PC-9 (cell line): Measurements from ENCODE around the gene PRAMEF17. TPM values are rescaled to one million over a fixed set of nuclear protein-coding genes. Genes with fewer than 3 reads are reported as not detected.

Source experiments
- total RNA-seq: library from RNA; stranded (reverse); gene quantifications from 2 replicates; pipeline ENCODE4 v1.2.3, GENCODE V29; 2021

PRAMEF17 gene
- total RNA-seq, 1 experiment from 2014 or later, result not detected

Other genes with a start within 250 kb of the PRAMEF17 start
- not detected in 2 replicates for gene PRAMEF26, start 233.6 kb upstream of the PRAMEF17 start, total RNA-seq
- gene HNRNPCL4, start 224.0 kb upstream of the PRAMEF17 start, total RNA-seq, result not detected in 2 replicates
- gene PRAMEF9, start 217.8 kb upstream of the PRAMEF17 start, total RNA-seq, result not detected in 2 replicates
- not detected in 2 replicates for gene PRAMEF13, start 188.2 kb upstream of the PRAMEF17 start, total RNA-seq
- not detected in 2 replicates for gene PRAMEF18, start 163.5 kb upstream of the PRAMEF17 start, total RNA-seq
- not detected in 2 replicates for gene PRAMEF5, start 135.4 kb upstream of the PRAMEF17 start, total RNA-seq
- gene PRAMEF8, start 104.5 kb upstream of the PRAMEF17 start, total RNA-seq, result not detected in 2 replicates
- gene PRAMEF33, start 86.1 kb upstream of the PRAMEF17 start, total RNA-seq, result not detected in 2 replicates
- not detected in 2 replicates for gene PRAMEF15, start 74.1 kb upstream of the PRAMEF17 start, total RNA-seq
- not detected in 2 replicates for gene PRAMEF14, start 42.5 kb upstream of the PRAMEF17 start, total RNA-seq
- not detected in 2 replicates for gene PRAMEF19, start 17.7 kb upstream of the PRAMEF17 start, total RNA-seq
- gene PRAMEF20, start 20.8 kb downstream of the PRAMEF17 start, total RNA-seq, result not detected in 2 replicates
- not detected in 2 replicates for gene LRRC38, start 124.4 kb downstream of the PRAMEF17 start, total RNA-seq
- not detected in 2 replicates for gene PDPN, start 194.2 kb downstream of the PRAMEF17 start, total RNA-seq